HG03469 (cell line): Measurements from ENCODE around the gene MS4A15.
"Not testable (repeated sequence)": the region's sequence is repeated elsewhere in the genome, so short reads cannot be mapped to it uniquely, and the experiment has no call there.

ENCODE experiments used
- ATAC-seq: cut with Tn5 transposase; IDR thresholded peaks from one replicate; pipeline ENCODE4 v1.9.1; 2021; ENCODE audit warnings: mild to moderate bottlenecking, moderate library complexity, moderate number of reproducible peaks; ENCODE audit not compliant: unreplicated experiment

Gene MS4A15

DNA sequence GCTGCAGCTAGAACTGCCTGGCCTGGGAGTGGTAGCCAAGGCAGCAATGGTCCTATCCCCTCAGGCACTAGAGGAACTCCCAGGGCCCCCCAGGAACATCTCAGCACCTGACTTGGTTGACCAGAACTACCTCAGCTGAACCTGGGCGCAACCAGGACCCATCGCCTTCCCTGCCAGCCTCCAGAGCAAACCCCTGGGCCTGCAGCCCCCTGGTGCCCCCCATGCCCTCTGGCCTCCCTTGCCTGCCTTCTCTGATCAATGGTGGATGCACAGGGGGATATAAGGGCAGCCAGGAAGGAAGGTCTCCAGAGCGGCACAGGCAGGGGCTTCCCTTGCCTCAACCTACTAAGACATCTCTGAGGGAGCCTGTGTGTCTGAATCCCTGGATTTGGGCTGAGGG lies 42.0 kb downstream of the MS4A15 start:
- no peak for ATAC-seq

- no peak for ATAC-seq
These were observed 44.5 kb downstream of the MS4A15 start for GRCh38 chr11:60801194-60801593.

- no peak for ATAC-seq
These were observed 46.7 kb downstream of the MS4A15 start for GRCh38 chr11:60803273-60803936.

DNA sequence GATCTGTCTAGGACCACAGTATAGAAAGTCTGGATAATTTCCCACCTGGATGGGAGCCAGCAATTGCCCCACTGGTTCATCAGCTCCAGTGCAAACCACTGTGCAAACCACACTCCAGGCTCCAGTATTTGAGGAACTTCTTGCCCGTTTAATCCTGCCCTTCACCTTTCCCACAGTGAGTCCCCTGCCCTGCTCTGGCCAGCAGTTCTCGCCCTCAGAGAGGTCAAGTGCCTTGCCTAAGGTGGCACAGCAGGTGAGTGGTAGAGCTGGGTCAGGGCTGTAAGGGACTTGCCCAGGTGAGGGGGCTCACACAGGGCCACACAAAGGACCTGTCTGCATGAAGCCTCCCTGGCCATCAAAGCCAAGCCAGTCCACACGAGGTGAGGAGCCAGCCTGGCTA lies 52.6 kb downstream of the MS4A15 start:
- no peak for ATAC-seq

DNA sequence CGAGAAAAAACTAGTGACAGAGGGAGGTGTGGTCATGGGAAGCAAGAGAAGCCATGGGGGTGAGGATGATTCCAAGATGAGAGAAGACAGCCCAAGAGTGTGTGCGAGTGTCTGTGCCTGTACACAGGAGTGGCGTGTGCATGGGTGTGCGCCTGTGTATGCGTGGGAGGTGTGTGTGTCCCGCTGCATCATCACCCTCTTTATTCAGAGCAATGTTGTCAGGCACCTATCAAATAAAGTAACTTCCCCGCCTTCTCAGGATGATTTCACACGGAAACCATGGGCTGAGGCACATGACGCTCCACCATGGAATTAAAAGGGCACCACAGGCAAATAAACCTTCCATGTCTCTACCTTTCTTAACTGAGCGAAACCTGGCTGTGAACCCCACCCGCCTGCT lies 53.0 kb downstream of the MS4A15 start:
- ATAC-seq = no peak

- ATAC-seq = no peak
These were observed 53.5 kb downstream of the MS4A15 start for GRCh38 chr11:60810151-60810550.

GRCh38 chr11:60810569-60810968 lies 53.9 kb downstream of the MS4A15 start:
- ATAC-seq = no peak

- no peak for ATAC-seq
These were observed 56.7 kb downstream of the MS4A15 start for GRCh38 chr11:60813324-60813723.

DNA sequence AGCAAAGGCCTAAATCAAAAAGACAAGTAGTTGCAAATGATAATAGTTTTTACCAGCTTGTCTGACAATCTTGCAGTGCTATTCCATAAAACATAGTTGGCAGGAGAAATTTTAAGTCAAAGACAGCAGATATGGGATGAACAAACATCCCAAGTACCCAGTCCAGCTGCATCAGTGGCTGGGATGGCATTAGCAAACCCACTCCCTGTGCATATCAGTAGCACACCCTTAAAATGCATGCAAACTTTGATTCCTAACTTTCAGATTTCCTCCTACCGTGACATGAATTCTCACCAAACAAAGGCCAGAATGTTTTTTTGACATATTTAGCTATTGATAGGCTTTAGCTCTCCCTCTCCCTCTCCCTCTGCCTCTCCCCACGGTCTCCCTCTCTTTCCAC lies 57.4 kb downstream of the MS4A15 start:
- no peak for ATAC-seq

DNA sequence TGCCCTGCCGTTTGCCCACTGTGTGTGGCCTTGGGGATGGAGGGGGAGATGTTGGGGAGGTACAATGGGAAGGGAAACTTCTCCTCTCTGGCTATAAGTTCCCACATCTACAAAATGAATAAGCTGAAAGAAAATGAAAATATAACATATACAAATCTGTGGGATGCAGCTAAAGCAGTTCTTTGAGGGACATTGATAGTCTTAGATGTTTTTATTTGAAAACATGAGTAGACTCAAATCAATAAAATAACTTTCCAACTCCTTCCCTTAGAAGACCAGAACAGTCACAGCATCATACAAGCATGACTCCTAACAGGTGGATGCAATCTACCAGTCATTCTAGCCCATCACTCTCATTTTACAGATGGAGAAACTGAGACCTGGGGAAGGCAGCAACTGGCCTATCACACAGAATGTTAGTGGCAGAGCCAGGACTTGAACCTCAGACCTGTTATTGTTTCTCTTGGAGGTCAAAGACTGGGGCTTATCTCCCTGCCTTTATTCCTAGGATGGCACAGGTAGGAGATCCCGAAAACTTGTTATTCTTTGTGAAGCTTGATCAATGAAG lies 60.0 kb downstream of the MS4A15 start:
- no peak for ATAC-seq

DNA sequence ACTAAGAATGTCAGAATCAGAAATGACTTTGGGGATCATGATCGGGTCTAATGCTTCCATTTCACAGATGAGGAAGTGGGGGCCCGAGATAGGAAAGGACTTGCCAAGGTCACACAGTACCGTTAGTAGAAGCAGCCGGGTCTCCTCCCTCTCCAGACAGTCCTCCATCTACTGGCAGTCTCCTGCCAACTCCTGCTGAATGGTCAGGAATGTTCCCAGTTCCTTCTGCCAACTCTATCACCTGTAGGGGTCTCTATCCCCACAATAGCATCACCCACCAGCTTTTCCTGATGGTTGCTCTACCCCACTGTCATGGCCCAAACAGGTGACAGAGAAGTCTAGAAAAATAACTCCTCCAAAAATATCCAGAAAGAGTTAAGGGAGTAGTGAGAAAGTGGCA lies 61.4 kb downstream of the MS4A15 start:
- ATAC-seq = no peak

DNA sequence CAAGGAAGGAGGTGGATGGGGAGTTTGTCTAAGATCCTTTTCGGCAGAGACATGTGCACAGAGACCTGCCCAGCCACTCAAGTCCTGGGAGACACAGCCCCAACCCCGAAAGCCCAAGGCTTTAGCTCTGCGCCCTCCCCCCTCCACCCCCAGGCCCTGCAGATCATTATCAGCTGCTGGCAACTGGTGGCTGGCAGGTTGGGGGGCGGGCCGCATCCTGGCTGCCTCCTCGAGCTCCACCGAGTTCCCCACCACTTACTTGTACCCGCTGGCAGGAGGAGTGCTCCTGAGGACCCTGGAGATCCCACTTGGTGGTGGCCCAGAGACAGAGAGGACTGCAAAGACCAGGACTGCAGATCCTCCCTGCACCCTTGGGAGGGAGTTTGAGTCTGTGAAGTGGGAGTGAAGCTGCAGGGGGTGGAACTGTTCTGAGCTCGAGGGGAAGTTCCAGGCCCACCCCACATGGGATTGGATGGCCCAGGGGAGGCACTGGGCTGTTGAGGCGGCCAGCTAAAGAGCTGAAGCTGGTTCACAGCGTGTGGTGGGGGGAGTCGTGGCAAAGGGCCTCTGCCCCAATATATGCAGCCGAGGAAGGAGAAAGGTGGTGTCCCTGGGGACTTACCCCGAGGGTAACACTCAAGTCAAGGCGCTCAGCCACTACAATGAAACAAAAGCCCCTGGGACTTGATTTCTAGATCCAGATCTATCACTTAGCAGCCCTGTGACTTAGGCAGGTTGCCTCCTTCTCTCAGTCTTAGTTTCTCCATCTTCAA lies 65.3 kb downstream of the MS4A15 start:
- no peak for ATAC-seq

DNA sequence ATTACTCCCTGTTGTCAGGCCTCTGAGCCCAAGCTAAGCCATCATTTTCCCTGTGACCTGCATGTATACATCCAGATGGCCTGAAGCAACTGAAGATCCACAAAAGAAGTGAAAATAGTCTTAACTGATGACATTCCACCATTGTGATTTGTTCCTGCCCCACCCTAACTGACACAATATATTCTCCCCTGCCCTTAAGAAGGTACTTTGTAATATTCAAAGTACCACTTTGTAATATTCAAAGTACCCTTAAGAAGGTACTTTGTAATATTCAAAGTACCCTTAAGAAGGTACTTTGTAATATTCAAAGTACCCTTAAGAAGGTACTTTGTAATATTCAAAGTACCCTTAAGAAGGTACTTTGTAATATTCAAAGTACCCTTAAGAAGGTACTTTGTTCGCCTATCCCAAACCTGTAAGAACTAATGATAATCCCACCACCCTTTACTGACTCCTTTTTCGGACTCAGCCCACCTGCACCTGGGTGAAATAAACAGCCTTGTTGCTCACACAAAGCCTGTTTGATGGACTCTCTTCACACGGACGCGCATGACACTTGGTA lies 67.2 kb downstream of the MS4A15 start:
- ATAC-seq = not testable (repeated sequence)

- no peak for ATAC-seq
These were observed 68.5 kb downstream of the MS4A15 start for GRCh38 chr11:60825118-60825517.

GRCh38 chr11:60825790-60826189 lies 69.1 kb downstream of the MS4A15 start:
- no peak for ATAC-seq
